NOMO-1 (cell line): ENCODE results near the gene IQGAP2.

Experiments used
- DNase-seq, 2 experiments: peaks; one replicate each; lab custom pipeline; 2025; ENCODE audit not compliant: unreplicated experiment in 2 of 2; lab: John Stamatoyannopoulos, UW

The IQGAP2 gene

GRCh38 chr5:76443066-76443800 is 40.1 kb downstream of the IQGAP2 start:
- DNase-seq, result no peak

DNA sequence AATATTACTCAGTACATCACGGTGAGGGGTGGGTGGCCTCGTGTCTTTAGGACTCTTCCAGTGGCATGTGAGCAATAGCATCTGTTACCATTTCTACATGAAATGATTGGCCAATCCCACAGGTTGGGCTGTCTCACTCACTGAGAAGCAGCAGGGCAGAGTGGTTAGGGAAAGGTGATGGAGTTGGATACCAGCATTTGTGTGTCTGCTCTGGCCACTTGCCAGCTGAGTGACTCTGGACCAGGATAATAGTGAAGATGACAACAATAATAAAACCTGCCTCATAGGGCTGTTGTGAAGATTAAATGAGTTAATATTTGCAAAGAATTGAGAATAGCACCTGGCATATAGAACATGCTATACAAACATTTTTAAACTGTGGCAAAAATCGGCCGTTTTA is 42.0 kb downstream of the IQGAP2 start:
- no peak for DNase-seq

GRCh38 chr5:76445830-76446229 is 42.7 kb downstream of the IQGAP2 start:
- no peak for DNase-seq

DNA sequence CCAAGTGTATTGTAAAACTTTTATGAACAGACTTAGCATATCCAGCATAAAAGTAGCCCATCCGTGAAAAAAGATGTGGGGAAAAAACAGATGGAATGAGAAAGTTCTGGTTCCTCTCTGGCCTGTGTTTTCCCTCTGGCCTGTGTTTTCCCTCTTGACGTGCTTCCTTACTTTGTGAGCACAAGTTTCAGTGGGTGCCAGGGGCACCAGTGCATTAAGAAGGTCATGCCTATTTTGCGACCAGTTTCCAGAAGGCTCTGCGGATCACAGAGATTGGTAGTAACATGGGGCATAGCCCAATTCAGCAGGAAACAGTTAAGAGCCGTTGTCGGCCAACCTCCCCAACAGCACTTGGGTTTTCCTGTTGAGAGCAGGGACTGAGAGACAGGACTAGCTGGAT is 43.7 kb downstream of the IQGAP2 start:
- DNase-seq, result no peak

DNA sequence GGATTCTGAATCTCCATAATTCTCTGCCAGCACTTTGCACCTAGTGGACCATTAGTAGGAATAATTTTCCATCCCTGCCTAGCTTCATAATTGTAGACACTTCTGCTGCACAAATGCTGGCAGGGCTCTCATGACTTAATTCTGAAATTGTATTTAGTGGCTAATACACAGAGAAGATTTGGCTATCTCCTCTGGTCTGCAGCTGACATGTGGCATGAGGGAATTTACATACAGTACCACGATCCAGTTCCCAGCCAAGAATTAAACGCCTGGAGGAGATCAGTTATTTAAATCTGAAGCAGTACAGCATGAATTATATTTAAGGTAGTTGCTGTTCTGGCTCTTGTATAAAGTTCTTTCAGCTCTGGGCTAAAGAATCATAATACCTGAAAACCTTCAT is 46.5 kb downstream of the IQGAP2 start:
- DNase-seq, result no peak

GRCh38 chr5:76450054-76450453 is 47.0 kb downstream of the IQGAP2 start:
- DNase-seq, result no peak

- DNase-seq, result peak in 1 of 2 experiments; percentile 4
Measured at GRCh38 chr5:76451031-76451701, 48.1 kb downstream of the IQGAP2 start.

DNA sequence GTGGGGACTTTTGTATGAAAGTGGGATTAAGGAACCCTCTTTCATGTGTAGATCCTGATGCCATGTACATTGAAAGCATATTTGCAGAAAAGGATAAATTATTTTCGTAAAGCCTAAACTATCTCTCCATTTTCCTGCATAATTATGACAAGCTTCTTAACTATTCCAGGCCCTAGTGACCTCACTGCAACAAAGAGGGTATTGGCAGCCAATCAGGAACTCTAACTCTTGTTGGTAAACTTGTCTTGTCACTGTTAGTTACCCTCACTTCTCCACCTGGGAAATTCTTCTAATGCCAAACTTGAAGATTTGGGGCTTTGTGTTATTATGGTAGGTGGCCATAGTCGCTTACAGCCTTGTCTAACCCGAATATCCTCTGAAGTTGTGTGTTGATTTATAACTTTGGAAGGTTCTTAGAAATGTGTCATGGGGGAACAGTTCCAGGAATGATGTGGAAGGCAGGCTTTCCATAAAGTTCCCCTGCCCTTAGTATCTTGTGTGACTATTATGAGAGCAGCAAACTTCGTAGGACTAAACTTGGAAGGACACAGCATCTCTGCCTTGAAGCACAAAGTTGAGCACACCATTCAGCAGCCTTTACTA is 52.5 kb downstream of the IQGAP2 start:
- no peak for DNase-seq

- DNase-seq, result no peak
Measured at GRCh38 chr5:76456258-76456657, 53.2 kb downstream of the IQGAP2 start.

DNA sequence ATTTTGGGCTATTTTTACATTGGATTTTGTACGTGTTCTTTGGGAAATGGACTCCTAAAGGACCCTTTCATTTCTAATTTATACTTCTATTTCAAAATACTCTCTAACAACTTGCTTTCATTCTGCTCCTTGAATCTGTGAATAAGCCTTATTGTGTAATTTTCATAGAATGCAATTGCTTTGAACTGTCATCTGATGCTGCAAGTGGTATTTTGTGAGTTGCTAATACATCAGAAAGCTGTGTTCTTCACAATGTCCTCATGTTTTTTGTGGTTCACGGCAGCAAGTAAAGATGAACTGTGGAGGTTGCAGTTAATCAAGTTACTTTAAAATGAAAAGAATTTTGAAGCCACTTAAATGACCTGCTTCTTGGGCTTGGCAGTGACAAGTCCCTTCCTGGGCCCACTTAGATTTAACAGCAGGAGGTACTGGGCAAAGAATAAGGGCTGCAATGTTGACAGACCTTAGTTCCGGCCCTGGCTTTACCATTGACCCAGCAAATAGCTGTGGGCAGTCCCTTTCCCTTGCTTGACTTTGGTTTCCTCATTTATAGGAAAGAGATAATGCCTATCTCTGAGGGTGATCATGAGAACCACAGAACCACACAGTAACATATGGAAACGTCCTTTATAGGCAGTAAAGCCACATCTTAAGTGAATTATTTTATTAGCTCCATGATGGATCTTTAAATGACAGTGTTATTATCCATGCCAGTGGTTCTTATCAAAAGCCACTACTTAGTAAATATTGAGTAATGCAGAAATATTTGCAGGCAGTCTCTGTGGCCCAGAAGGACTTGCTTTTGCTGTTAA is 54.8 kb downstream of the IQGAP2 start:
- no peak for DNase-seq

DNA sequence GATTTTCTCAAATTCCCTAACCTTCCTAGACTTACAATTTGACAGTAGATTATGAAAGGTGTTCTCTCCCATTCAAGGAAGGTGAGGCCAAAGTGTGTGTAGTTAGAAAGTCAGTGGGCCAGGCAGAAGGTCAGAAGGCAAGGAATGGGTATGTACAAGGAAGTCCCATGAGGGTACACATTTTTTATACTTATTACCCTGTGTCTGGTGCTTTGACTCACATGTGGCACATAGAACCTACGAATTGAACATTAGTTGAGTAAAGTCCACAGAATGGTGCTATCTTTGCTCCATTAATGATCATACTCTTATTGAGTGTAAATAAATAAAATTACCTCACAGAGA is 55.4 kb downstream of the IQGAP2 start:
- no peak for DNase-seq

DNA sequence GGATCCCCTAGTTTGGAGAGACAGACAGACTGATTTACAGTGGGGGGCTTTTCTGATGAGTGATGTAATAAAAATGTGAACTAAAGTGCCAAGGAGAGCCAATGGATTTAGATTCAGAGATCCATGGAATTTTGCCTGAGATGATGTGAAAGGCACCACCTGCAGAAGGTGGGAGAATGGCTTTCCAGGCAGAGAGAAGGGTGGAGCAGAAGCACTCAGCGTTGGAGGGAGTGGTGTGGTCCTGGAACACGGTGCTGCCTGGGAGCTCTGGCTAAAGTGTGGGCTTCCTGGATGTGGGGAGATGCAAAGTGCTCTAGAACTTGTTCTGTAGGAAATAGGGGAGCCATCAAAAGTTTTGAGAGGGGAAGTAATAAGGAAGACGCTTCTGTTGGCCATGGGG is 57.0 kb downstream of the IQGAP2 start:
- no peak for DNase-seq

DNA sequence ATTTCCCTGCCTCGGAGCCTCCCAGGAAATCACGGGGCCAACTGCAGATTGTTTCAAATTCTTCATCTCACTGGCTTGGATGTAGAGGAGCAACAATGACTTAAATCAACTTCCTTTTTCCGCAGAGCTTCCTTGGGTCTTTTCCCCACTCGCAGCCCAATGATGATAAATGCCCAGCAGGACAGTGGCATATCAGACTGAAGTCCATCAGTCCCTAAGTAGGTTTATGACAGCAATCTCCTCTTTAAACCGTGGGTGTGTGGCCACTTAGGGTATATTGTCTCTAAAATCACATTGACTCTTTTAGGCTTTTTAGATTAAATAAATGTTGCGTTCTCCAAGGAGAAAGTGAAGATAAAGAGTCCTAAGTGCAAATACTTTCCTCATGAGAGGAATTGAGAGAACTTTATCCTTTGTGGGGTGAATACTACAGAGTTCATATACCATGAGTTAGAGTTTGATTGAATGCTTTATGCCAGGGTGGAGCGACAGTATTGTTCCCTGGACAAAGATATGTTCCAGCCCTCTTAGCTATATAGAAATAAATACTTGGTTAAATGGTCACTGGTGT is 59.1 kb downstream of the IQGAP2 start:
- no peak for DNase-seq

DNA sequence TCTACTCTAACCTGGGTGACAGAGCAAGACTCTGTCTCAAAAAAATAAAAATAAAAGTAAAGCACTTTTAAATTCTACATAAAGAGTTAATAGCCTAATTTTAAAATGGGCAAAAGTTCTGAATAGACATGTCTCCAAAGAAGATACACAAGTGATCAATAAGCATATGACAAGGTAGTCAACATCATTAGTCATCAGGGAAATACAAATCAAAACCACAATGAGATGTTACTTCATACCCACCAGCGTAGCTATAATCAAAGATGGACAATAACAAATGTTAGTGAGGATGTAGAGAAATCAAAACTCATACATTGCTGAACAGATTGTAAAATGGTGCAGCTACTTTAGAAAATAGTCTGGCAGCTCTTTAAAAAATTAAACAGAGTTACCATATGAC is 64.1 kb downstream of the IQGAP2 start:
- no peak for DNase-seq

DNA sequence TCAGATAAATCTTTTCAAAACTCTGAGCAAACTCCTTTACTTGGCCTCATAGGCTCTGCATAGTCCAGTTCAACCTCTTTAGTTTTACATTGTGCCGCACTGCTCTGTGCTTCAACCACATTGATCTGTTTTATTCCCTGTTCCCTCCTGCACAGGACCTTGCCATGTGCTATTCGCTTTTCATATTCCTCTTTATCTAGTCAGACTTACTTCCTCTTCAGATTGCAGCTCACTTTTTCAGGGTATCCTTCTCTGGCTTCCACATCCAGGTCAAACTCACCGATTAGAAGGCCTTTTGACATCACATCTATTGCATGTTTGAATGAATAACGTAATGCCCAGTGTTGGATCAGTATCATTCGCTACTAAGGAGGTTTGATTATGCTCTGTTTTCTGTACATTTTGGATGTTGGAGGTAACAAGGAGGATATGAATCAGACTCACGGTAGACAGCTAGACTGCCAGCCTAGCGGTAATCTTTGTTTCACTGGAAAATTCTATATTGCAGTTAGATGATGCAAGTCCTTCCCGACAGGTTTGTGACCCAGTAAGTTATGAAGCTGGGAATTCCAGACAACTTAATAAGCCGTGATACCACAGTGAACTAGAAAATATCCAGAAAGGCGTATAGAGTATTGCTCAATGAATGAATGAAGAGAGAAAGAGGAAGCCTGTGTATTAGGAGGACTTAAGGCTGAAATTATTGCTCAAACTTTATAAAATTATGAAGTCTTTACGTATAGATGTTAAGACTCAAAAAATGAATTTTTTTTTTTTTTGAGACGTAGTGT is 65.7 kb downstream of the IQGAP2 start:
- DNase-seq, result peak in 1 of 2 experiments; percentile 74

- no peak for DNase-seq
Measured at GRCh38 chr5:76469656-76470290, 66.7 kb downstream of the IQGAP2 start.

- DNase-seq, result no peak
Measured at GRCh38 chr5:76470976-76471375, 67.9 kb downstream of the IQGAP2 start.

DNA sequence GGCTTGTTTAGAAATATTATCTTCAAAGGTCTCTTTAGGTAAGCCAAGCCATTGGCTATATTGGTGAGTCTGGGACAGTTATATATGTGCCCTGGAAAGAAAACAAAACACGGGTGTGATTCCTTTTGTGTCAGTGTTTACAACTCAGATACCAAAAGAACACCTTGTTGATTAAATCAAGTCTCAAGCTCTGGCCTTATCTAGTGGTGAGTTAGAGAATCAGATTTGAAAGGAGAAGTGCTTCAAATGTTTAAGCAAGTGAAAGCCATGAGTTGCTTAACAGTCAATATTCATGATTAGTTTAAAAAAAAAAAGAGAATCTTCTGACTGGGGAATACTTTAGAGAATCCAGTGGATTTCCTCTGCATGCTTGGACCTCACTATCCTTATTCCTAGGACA is 68.3 kb downstream of the IQGAP2 start:
- DNase-seq, result no peak

GRCh38 chr5:76471987-76472334 is 68.9 kb downstream of the IQGAP2 start:
- no peak for DNase-seq
